Prostate gland (tissue), 2 donors: Measurements from ENCODE around the gene RILP.

Experiments used
- POLR2A ChIP-seq: fragments of 450-650 bp; IDR thresholded peaks from one replicate; pipeline ENCODE4 v1.6.1; 2016; ENCODE audit warnings: antibody characterized with exemption, mild to moderate bottlenecking
- POLR2AphosphoS5 ChIP-seq: sonication (generic); formaldehyde crosslinking; IDR thresholded peaks from one replicate; pipeline ENCODE4 v1.6.1; 2017; ENCODE audit warnings: antibody characterized with exemption
- TF ChIP-seq, protein P1 (sequence below), 4 experiments: fragments of 200-600 bp in 2 of 4; fragments of 450-650 bp in 2 of 4; sonication (generic) in 2 of 4; IDR thresholded peaks; 1 replicate in 3 of 4; 2 replicates in 1 of 4; pipeline ENCODE4 v1.5.1; 2016 to 2019; ENCODE audit warnings: antibody characterized with exemption in 4 of 4, mild to moderate bottlenecking in 2 of 4, moderate library complexity in 2 of 4

- TF ChIP-seq POLR2A (no peak), POLR2AphosphoS5 (no peak)
- TF ChIP-seq, protein P1, sequence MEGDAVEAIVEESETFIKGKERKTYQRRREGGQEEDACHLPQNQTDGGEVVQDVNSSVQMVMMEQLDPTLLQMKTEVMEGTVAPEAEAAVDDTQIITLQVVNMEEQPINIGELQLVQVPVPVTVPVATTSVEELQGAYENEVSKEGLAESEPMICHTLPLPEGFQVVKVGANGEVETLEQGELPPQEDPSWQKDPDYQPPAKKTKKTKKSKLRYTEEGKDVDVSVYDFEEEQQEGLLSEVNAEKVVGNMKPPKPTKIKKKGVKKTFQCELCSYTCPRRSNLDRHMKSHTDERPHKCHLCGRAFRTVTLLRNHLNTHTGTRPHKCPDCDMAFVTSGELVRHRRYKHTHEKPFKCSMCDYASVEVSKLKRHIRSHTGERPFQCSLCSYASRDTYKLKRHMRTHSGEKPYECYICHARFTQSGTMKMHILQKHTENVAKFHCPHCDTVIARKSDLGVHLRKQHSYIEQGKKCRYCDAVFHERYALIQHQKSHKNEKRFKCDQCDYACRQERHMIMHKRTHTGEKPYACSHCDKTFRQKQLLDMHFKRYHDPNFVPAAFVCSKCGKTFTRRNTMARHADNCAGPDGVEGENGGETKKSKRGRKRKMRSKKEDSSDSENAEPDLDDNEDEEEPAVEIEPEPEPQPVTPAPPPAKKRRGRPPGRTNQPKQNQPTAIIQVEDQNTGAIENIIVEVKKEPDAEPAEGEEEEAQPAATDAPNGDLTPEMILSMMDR (IDR thresholded peaks at IDR 0.05) = no peak
These were observed 29.2 kb downstream of the RILP start for GRCh38 chr17:1620486-1620885.
